Activated naive CD4-positive, alpha-beta T cell (primary cell): ENCODE data around the gene ARMC2.
"Not testable (repeated sequence)": the region's sequence is repeated elsewhere in the genome, so short reads cannot be mapped to it uniquely, and the experiment has no call there.

Experiments
- DNase-seq, 4 experiments: peaks; one replicate each; lab custom pipeline; 2025; lab: John Stamatoyannopoulos, UW

The ARMC2 gene

DNA sequence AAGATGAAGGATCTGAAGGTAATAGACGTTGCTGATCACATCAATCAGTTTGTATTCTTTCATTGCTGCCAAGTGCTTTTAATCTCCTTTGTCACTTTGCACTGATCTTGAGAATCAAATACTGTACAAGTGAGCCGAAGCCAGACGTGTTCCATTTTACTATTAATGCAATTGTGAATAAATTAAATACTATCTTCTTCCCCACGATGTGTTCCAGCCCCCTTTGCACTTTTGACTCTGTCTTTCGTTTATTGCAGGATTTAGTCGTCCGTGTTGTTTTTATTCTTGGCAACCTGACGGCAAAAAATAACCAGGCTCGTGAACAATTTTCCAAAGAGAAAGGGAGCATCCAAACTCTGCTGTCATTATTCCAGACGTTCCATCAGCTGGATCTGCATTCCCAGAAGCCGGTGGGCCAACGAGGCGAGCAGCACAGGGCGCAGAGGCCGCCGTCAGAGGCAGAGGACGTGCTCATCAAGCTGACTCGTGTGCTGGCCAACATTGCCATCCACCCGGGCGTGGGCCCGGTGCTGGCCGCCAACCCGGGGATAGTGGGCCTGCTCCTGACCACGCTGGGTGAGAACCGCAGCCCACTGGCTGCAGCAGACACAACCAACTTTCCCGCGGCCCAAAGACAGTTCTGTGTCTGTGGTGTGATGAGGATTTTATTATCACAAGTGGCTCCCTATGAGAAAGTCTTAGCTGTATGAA lies 104.7 kb downstream of the ARMC2 start:
- no peak for DNase-seq

GRCh38 chr6:108953681-108954080 lies 105.5 kb downstream of the ARMC2 start:
- DNase-seq, result no peak

DNA sequence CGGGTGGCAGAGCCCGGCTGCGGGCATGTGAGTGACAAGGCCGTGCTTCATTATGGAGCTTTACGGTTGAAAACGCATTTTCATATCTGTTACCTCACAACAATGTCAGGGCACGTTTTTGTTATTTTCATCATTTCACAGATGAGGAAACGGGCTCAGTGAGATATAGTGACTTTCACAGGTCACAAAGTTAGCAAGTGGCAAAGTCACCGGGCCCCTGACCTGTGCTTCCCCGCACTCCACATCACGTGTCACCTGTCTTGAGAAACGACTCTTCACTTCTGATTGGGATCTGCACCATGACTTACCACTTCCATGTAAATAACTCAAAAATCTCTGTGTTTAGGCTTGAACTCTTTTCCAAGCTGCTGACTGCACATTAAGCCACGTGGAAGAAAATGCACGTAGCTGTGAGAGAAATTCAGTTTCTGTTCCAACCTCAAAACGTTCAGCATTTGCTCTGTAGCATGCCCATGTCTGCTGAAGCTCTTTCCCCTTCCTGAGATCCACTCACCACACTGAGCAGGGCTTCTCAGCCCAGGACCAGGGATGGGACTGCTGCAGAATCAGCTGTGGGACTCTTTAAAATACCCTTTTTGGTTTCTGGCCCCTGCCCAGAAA lies 107.2 kb downstream of the ARMC2 start:
- no peak for DNase-seq

DNA sequence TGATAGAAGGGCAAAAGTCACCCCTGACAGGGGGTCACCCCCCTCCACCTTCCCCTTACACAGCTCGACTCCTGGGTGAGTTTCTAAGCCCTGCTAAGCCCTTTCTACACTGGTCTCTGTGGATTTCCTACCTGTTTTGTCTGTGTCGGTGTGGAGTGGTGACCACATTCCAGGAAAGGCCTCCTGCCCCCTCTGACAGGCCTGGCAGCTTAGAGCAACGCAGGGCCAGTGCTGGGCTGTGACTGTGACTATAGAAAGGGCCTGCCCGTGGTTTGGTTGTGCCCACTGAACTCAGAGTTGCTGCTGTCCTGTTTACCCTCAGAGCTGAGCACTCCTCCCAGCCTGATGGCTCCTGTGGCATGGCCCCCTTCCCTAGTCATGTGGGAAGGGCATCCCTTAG lies 109.0 kb downstream of the ARMC2 start:
- no peak for DNase-seq

- no peak for DNase-seq
Measured at GRCh38 chr6:108958900-108959770, 110.9 kb downstream of the ARMC2 start.

- no peak for DNase-seq
Measured at GRCh38 chr6:108959972-108960582, 111.9 kb downstream of the ARMC2 start.

DNA sequence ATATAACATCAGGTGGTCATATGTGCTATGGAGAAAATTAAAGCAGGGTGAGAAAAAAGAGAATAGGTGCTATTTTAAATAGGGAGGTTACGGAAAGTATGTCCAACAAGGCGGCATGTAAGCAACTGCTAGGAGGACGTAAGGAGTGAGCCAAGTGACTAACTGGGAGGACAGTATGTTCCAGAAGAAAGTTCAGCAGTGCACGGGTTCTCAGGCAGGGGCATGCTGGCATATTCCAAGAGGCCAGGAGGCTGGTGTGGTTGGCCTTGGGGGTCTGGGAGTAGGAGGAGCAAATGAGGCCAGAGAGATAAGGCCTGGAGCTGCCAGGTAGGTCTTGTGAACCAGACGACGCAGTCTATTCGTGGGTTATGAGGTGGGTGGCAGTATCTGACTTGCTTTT lies 112.4 kb downstream of the ARMC2 start:
- DNase-seq, result no peak

DNA sequence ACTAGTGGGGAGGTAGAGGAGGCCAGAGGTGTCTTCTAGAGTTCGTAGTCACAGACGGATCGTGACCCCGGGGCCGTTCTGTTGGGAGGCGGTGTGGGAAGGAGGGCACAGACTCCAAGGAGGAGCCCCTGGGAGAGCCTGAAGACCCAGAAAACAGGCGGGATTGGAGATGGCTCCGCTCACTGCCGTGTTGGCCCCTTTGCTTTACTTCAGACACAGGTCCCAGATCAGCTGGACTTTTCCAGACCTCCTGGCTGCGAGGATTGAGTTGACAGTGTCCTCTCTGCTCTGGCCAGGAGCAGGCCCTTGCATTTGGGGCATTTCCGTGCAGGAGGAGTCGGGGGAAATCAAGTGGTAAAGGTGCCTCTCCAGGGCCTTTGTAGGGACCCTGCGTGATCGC lies 112.9 kb downstream of the ARMC2 start:
- no peak for DNase-seq

- DNase-seq, result no peak
Measured at GRCh38 chr6:108961985-108962384, 113.8 kb downstream of the ARMC2 start.

DNA sequence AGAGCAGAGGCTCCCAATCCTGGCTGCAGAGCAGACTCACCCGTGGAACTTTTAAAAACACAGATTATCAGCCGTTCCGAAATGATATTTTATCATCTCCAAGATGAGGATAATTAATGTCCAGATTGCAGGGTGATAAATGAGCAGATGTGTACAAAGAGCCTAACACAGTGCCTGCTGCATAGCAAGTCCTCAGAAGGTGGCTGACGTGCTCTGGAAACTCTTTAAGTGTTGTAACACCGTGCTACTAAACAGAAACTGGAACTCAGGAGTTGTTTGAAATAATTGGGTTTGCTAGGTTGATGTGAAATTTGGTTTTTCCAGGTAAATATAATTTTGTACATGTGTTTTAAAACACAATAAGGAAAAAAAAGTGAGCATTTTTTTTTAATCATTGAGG lies 118.0 kb downstream of the ARMC2 start:
- DNase-seq, result no peak

DNA sequence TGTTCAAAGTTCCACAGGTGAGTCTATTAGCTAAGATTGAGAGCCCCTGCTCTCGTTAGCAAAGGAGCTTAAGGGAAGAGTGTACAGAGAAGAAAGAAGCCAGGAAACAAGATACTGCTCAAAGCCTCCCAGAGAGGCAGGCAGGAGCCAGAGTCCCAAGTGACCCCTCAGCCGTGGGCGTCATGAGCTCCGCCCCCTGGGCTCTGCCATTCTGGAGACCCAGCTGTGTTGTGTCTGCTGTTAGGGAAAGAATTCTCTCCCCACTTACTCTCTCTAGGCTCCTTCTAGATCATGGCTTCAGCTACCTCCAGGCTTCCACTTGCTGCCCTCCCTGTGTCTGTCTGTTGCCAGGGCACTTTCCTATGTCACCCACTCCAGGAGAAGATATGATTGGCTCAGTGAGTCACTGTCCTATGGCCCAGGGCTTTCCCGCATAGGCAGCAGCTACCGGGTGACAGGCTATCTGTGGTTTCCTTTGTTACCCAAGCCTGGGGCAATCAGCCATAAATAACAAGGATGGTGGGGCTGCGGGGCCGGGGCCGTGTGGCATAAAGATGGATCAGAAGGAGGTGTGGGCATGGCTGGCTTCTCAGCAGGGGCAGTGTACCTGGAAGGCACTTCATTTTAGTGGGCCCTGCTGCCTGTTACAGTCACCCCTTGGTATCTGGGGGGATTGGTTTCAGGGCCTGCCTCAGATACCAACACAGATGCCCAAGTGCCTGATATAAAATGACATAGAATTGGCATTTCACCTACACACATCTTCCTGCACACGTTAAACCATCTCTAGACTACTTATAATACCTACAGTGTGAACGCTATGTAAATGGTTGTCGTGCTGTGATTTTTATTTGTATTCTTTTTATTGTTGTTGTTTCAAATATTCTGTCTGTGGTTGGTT lies 118.9 kb downstream of the ARMC2 start:
- no peak for DNase-seq

- DNase-seq, result no peak
Measured at GRCh38 chr6:108968325-108969316, 120.4 kb downstream of the ARMC2 start.

- no peak for DNase-seq
Measured at GRCh38 chr6:108969776-108970175, 121.6 kb downstream of the ARMC2 start.

GRCh38 chr6:108974201-108974600 lies 126.0 kb downstream of the ARMC2 start:
- DNase-seq, result no peak

- DNase-seq, result not testable (repeated sequence)
Measured at GRCh38 chr6:108978638-108979037, 130.4 kb downstream of the ARMC2 start.

DNA sequence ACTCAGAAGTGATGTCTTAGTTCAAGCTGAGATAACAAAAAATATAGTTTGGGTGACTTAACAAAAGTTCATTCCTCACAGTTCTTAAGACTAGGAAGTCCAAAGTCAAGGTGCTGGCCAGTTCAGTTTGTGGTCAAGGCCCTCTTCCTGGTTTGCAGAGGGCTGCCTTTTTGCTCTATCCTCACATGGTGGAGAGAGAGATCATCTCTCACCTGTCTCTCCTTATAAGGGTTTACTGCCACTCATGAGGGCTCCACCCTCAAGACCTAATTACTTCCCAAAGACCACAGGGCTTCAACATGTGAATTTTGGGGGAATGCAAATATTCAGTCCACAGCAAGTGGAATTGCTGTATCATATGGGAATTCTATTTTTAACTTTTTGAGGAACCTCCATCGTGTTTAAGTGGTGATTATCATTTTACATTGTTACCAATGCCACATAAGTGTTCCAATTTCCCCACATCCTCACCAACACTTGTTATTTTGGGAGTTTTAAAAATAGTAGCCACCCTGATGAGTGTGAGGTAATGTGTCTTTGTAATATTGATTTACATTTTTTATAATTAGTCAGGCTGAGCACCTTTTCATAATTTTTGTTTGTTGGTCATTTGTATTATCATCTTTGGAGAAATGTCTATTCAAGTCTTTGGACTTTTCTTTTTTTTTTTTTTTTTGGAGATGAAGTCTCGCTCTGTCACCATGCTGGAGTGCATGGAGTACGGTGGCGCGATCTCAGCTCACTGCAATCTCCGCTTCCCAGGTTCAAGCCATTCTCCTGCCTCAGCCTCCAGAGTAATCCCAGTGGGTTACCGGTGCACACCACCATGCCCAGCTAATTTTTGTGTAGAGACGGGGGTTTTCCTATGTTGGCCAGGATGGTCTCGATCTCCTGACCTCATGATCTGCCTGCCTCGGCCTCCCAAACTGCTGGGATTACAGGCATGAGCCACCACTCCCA lies 134.2 kb downstream of the ARMC2 start:
- DNase-seq, result no peak

DNA sequence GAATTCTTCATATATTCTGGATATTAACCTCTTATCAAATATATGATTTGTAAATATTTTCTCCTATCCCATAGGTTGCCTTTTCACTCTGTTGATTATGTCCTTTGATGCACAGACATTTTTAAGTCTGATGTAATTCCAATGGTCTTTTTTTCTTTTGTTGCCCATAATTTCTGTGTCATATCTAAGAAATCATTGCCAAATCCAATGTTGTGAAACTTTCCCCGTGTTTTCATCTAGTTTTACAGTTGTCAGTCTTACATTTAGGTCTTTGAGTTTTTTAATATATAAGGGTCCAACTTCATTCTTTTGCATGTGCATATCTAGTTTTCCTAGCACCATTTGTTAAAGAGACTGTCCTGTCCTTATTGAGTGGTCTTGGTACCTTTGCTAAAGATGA lies 134.9 kb downstream of the ARMC2 start:
- DNase-seq, result no peak

- no peak for DNase-seq
Measured at GRCh38 chr6:108985301-108985700, 137.1 kb downstream of the ARMC2 start.

DNA sequence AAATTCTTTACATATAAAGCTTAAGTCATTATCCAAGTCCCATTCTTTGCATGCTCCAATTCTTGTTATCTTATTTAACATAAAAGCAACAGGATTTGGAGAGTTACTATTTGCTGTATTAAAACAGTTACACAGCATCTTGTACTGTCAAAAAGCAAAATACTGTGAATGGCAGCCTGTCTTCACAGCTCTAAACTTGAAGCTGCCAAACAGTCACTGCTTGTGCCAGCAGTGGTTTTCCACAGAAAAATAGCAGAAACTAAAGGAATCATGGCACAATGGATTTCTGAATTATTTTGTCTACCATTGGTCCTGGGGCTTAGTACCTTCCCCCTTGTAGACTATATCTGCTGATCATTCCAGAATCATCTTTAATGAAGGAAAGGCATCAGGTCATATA lies 138.9 kb downstream of the ARMC2 start:
- no peak for DNase-seq
